Subcutaneous abdominal adipose tissue (tissue), 5 donors: Measurements from ENCODE around the gene TCFL5.
"Not testable (repeated sequence)": the region's sequence is repeated elsewhere in the genome, so short reads cannot be mapped to it uniquely, and the experiment has no call there.

Experiments used
- H3K27ac ChIP-seq: one replicate; pipeline ENCODE4 v1.7.0; 2013; ENCODE audit warnings: low read depth, mild to moderate bottlenecking, inconsistent platforms, low read length, moderate library complexity
- H3K27me3 ChIP-seq, 5 donors: one replicate each; pipeline ENCODE4 v1.7.0; 2013; ENCODE audit warnings: low read length in 5 of 5, inconsistent platforms in 1 of 5; ENCODE audit not compliant: control insufficient read depth in 5 of 5, insufficient read depth in 4 of 5
- H3K36me3 ChIP-seq, 5 donors: one replicate each; pipeline ENCODE4 v1.7.0; 2013; ENCODE audit warnings: low read length in 5 of 5; ENCODE audit not compliant: control insufficient read depth in 5 of 5, insufficient read depth in 5 of 5
- H3K4me1 ChIP-seq, 5 donors: one replicate each; pipeline ENCODE4 v1.7.0; 2013; ENCODE audit warnings: low read length in 5 of 5, mild to moderate bottlenecking in 3 of 5, moderate library complexity in 1 of 5; ENCODE audit not compliant: control insufficient read depth in 5 of 5, insufficient read depth in 5 of 5
- H3K4me3 ChIP-seq, 5 donors: one replicate each; pipeline ENCODE4 v1.7.0; 2013; ENCODE audit warnings: low read length in 5 of 5, low read depth in 1 of 5
- H3K9ac ChIP-seq, 5 donors: one replicate each; pipeline ENCODE4 v1.7.0; 2013; ENCODE audit warnings: low read length in 5 of 5, mild to moderate bottlenecking in 4 of 5, moderate library complexity in 3 of 5
- H3K9me3 ChIP-seq, 5 donors: one replicate each; pipeline ENCODE4 v1.7.0; 2013; ENCODE audit warnings: low read length in 5 of 5; ENCODE audit not compliant: control insufficient read depth in 5 of 5
- donor health status: healthy.
- donor health status: healthy.
- donor health status: healthy.
- donor health status: healthy.
- donor health status: healthy.

Gene TCFL5

GRCh38 chr20:62855120-62855519 lies 6.5 kb downstream of the TCFL5 start:
- H3K4me3 ChIP-seq = no peak overlapping the region
- H3K27ac ChIP-seq = no peak overlapping the region
- H3K9me3 ChIP-seq = no peaks in the 10 kb centered on the region
- H3K36me3 ChIP-seq = peaks cover 3 to 34% (median 22%) of the 10 kb centered on the region in 5 donors
- peak overlapping the region in 1 of 5 donors; percentile 14 for H3K9ac ChIP-seq
- peaks cover 0 to 2% (median 2%) of the 10 kb centered on the region in 5 donors for H3K4me1 ChIP-seq
- H3K27me3 ChIP-seq = peaks cover 0 to under 1% (median 0%) of the 10 kb centered on the region in 5 donors

GRCh38 chr20:62854121-62854520 lies 7.5 kb downstream of the TCFL5 start:
- Histone ChIP-seq H3K27ac (no peak overlapping the region), H3K36me3 (peaks cover 3 to 34% (median 23%) of the 10 kb centered on the region in 5 donors), H3K4me3 (no peak overlapping the region), H3K4me1 (no peaks in the 10 kb centered on the region), H3K27me3 (no peaks in the 10 kb centered on the region), H3K9me3 (no peaks in the 10 kb centered on the region), H3K9ac (no peak overlapping the region)

DNA sequence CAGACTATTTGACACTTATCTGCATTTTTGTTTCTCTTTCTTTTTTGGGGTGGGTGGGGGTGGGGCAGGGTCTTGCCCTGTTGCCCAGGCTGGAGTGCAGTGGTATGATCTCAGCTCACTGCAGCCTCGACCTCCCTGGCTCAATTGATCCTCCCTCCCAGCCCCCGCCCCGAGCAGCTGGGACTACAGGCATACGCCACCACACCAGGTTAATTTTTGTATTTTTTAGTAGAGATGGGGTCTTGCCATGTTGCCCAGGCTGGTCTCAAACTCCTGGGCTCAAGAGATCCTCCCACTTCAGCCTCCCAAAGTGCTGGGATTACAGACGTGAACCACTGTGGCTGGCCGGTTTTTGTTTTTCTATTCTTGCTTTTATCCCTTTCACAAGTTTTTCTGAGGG lies 8.3 kb downstream of the TCFL5 start:
- not testable (repeated sequence) for H3K27ac ChIP-seq, H3K27me3 ChIP-seq, H3K4me1 ChIP-seq, H3K9ac ChIP-seq, H3K4me3 ChIP-seq, H3K9me3 ChIP-seq
- peaks cover 3 to 34% (median 23%) of the 10 kb centered on the region in 5 donors for H3K36me3 ChIP-seq

DNA sequence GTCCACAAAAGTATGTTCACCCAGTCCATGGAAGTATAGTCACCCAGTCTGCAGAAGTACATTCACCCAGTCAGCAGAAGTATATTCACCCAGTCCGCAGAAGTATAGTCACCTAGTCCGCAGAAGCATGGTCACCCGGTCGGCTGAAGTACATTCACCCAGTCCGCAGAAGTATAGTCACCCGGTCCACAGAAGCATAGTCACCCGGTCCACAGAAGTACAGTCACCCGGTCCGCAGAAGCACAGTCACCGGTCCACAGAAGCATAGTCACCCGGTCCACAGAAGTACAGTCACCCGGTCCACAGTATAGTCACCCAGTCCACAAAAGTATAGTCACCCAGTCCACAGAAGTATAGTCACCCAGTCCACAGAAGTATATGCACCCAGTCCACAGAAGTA lies 8.8 kb downstream of the TCFL5 start:
- Histone ChIP-seq H3K27me3 (no peaks in the 10 kb centered on the region), H3K9ac (no peak overlapping the region), H3K9me3 (no peaks in the 10 kb centered on the region), H3K36me3 (peaks cover 3 to 34% (median 23%) of the 10 kb centered on the region in 5 donors), H3K4me1 (no peaks in the 10 kb centered on the region), H3K4me3 (no peak overlapping the region), H3K27ac (no peak overlapping the region)

- no peak overlapping the region for H3K4me3 ChIP-seq
- H3K4me1 ChIP-seq = no peaks in the 10 kb centered on the region
- no peaks in the 10 kb centered on the region for H3K9me3 ChIP-seq
- no peaks in the 10 kb centered on the region for H3K27me3 ChIP-seq
- no peak overlapping the region for H3K27ac ChIP-seq
- H3K9ac ChIP-seq = no peak overlapping the region
- H3K36me3 ChIP-seq = peaks cover 3 to 32% (median 21%) of the 10 kb centered on the region in 5 donors
Measured at GRCh38 chr20:62852196-62852595, 9.4 kb downstream of the TCFL5 start.

DNA sequence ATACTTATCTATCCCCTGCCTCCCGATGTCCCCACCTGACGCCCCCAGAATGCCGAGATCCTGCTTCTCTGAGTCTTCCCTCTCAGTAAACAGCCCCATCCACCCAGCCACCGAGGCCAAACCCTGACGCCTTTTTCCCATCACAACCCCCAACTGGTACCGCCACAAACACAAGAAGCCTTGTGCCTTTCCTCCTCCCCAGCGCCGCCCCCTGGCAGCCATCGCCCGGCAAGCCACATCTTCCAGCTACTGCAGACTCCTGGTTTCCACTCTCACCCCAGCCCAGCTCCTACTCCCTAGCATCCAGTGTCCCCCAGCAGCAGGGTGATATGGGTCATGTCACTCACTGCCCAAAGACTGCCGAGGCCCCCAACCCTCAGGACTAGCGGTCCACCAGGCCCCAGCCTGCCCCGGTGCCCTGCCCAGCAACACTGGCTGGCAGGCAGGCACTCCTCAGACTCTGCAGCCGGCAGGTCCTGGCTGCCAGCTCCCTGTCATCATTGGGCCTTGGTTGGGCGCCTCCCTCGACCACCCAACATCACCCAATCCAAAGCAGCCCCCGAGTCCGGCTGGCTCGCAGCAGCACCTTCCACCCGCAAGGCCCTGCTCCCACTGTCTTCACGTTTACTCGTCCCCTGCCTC lies 11.2 kb downstream of the TCFL5 start:
- H3K27me3 ChIP-seq = no peaks in the 10 kb centered on the region
- no peak overlapping the region for H3K9ac ChIP-seq
- H3K4me1 ChIP-seq = no peaks in the 10 kb centered on the region
- H3K27ac ChIP-seq = no peak overlapping the region
- H3K4me3 ChIP-seq = no peak overlapping the region
- H3K36me3 ChIP-seq = peaks cover 3 to 29% (median 17%) of the 10 kb centered on the region in 5 donors
- no peaks in the 10 kb centered on the region for H3K9me3 ChIP-seq

DNA sequence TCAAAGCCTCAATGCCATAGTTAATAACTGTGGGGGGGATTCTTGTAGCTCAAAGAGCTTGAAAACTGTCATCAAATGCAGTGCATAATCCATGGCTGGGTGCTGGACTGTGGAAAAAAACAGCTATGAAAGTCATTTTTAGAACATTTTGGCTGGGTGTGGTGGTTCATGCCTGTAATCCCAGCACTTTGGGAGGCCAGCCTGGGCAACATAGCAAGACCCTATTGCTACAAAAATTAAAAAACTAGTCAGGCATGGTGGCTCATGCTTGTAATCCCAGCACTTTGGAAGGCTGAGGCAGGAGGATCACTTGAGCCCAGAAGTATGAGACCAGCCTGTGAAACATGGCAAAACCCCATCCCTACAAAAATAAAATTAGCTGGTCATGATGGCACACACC lies 12.2 kb downstream of the TCFL5 start:
- Histone ChIP-seq H3K27me3 (no peaks in the 10 kb centered on the region), H3K9ac (no peak overlapping the region), H3K36me3 (peaks cover 3 to 30% (median 18%) of the 10 kb centered on the region in 5 donors), H3K4me3 (no peak overlapping the region), H3K9me3 (no peaks in the 10 kb centered on the region), H3K27ac (no peak overlapping the region), H3K4me1 (no peaks in the 10 kb centered on the region)

- H3K9me3 ChIP-seq, H3K4me3 ChIP-seq, H3K27ac ChIP-seq, H3K9ac ChIP-seq, H3K4me1 ChIP-seq, H3K27me3 ChIP-seq: not testable (repeated sequence)
- peaks cover 3 to 29% (median 15%) of the 10 kb centered on the region in 5 donors for H3K36me3 ChIP-seq
Measured at GRCh38 chr20:62848917-62849316, 12.7 kb downstream of the TCFL5 start.

- H3K4me3 ChIP-seq = no peak overlapping the region
- no peaks in the 10 kb centered on the region for H3K4me1 ChIP-seq
- H3K9ac ChIP-seq = no peak overlapping the region
- no peak overlapping the region for H3K27ac ChIP-seq
- H3K36me3 ChIP-seq = peaks cover 0 to 10% (median 2%) of the 10 kb centered on the region in 5 donors
- H3K9me3 ChIP-seq = peaks cover 0 to 4% (median 0%) of the 10 kb centered on the region in 5 donors
- no peaks in the 10 kb centered on the region for H3K27me3 ChIP-seq
Measured at GRCh38 chr20:62846166-62846890, 15.3 kb downstream of the TCFL5 start.

GRCh38 chr20:62845416-62846160 lies 16.0 kb downstream of the TCFL5 start:
- no peak overlapping the region for H3K4me3 ChIP-seq
- H3K9me3 ChIP-seq = peaks cover 0 to 4% (median 0%) of the 10 kb centered on the region in 5 donors

More at GRCh38 chr20:62845416-62846160, 16.0 kb downstream of the TCFL5 start:
- no peaks in the 10 kb centered on the region for H3K4me1 ChIP-seq
- H3K27me3 ChIP-seq = no peaks in the 10 kb centered on the region
- peaks cover 0 to 7% (median 2%) of the 10 kb centered on the region in 5 donors for H3K36me3 ChIP-seq
- no peak overlapping the region for H3K27ac ChIP-seq
- no peak overlapping the region for H3K9ac ChIP-seq
